Measurements from ENCODE around the gene POC1A. TPM values are rescaled to one million over a fixed set of nuclear protein-coding genes. Genes with fewer than 3 reads are reported as not detected.

Gene POC1A
- 23.2 and 24.1 TPM in 2 replicates for total RNA-seq

GRCh38 chr3:52154135-52155094, at the start of gene POC1A:
POC1A (minus strand) TSS chr3:52154423; CDS start chr3:52154372, 51 bp downstream.
- Mint-ChIP-seq H3K27me3 (no peaks in the 10 kb centered on the region), H3K27ac (peak within 1 kb of the TSS; percentile 97), H3K9me3 (no peaks in the 10 kb centered on the region), H3K4me1 (peaks cover 20% of the 10 kb centered on the region), H3K36me3 (ENCODE audit: low read depth) (peaks cover 4% of the 10 kb centered on the region), H3K4me3 (peak within 1 kb of the TSS; percentile 92)
- intact Hi-C loops (cut with micrococcal nuclease): loop anchor here (1.0 kb wide), 4 partner anchors 44 to 212 kb away; partner anchors contain the start of genes ALAS1, PARP3 and RPL29
- peak; percentile 97 for DNase-seq

DNA sequence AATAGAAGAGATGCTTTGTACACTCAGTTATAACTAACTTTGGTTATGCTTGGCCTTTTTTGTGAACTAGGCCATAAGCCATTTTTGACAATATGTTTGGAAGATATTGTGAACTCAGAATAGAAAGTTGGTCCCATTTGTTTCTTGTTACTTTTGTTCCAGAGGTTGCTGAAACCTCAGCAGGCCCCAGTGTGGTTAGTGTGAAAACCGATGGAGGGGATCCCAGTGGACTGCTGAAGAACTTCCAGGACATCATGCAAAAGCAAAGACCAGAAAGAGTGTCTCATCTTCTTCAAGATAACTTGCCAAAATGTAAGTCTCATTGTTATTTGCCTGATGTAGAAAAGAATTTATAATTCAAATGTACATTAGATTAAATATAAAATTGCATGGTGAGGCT, 49.5 kb upstream of the POC1A start:
- H3K36me3 Mint-ChIP-seq (ENCODE audit: low read depth): peaks cover 77% of the 10 kb centered on the region
- no peaks in the 10 kb centered on the region for H3K27me3 Mint-ChIP-seq
- no peaks in the 10 kb centered on the region for H3K9me3 Mint-ChIP-seq
- no peak for DNase-seq
- no peak overlapping the region for H3K4me3 Mint-ChIP-seq
- peaks cover 45% of the 10 kb centered on the region for H3K4me1 Mint-ChIP-seq
- no peak overlapping the region for H3K27ac Mint-ChIP-seq
- intact Hi-C loops (cut with micrococcal nuclease): no loop called here

DNA sequence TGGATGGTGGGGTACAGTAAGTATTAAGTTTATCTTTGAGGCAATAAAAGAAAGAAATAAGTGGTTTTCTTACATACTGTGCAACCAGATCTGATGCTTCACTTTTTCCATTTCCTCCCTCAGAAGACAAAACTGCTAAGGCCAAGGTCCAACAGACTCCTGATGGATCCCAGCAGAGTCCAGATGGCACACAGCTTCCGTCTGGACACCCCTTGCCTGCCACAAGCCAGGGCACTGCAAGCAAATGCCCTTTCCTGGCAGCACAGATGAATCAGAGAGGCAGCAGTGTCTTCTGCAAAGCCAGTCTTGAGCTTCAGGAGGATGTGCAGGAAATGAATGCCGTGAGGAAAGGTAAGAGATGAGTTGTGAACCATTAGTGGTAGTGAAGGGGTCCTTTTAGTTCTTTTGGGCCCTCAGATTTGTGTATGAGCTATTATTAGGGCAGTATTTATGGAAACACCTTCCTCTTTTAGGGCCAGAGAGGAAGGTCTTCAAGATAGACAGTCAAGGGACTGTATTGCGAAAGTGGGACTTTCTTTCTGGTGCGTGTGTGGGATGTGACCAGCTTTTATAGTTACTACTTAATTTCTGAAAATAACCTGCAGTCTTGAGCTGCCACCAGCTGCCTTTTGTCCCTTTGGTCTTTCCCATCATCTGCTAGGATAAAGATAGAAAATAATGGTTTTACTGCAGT, 48.3 kb upstream of the POC1A start:
- Mint-ChIP-seq H3K4me3 (no peak overlapping the region), H3K36me3 (ENCODE audit: low read depth) (peaks cover 71% of the 10 kb centered on the region), H3K27me3 (no peaks in the 10 kb centered on the region), H3K4me1 (peaks cover 50% of the 10 kb centered on the region), H3K9me3 (no peaks in the 10 kb centered on the region), H3K27ac (peak overlapping the region; percentile 88)
- no peak for DNase-seq
- intact Hi-C loops (cut with micrococcal nuclease): no loop called here

- Mint-ChIP-seq H3K4me3 (peak overlapping the region; percentile 27), H3K36me3 (ENCODE audit: low read depth) (peaks cover 61% of the 10 kb centered on the region), H3K27me3 (no peaks in the 10 kb centered on the region), H3K27ac (peak overlapping the region; percentile 79), H3K9me3 (no peaks in the 10 kb centered on the region), H3K4me1 (peaks cover 59% of the 10 kb centered on the region)
- no peak for DNase-seq
- intact Hi-C loops (cut with micrococcal nuclease): no loop called here
Measured at GRCh38 chr3:52200981-52201679, 46.9 kb upstream of the POC1A start.

- peak; percentile 58 for DNase-seq
- intact Hi-C loops (cut with micrococcal nuclease): loop anchor here (1.0 to 10.0 kb wide), 4 partner anchors 45 to 336 kb away; partner anchors contain the start of genes DUSP7, NT5DC2, POC1A and RPL29
- Mint-ChIP-seq H3K36me3 (ENCODE audit: low read depth) (peaks cover 45% of the 10 kb centered on the region), H3K4me3 (peak overlapping the region; percentile 100), H3K9me3 (no peaks in the 10 kb centered on the region), H3K4me1 (peaks cover 57% of the 10 kb centered on the region), H3K27me3 (no peaks in the 10 kb centered on the region), H3K27ac (peak overlapping the region; percentile 89)
Measured at GRCh38 chr3:52198643-52199608, 44.7 kb upstream of the POC1A start.

- H3K4me1 Mint-ChIP-seq: peaks cover 52% of the 10 kb centered on the region
- H3K27me3 Mint-ChIP-seq: no peaks in the 10 kb centered on the region
- peak within 1 kb of the TSS; percentile 89 for H3K27ac Mint-ChIP-seq
- peaks cover 37% of the 10 kb centered on the region for H3K36me3 Mint-ChIP-seq (ENCODE audit: low read depth)
- peak within 1 kb of the TSS; percentile 100 for H3K4me3 Mint-ChIP-seq
- H3K9me3 Mint-ChIP-seq: no peaks in the 10 kb centered on the region
- peak; percentile 99 for DNase-seq
- intact Hi-C loops (cut with micrococcal nuclease): loop anchor here (1.0 to 10.0 kb wide), 4 partner anchors 44 to 337 kb away; partner anchors contain the start of genes DUSP7, NT5DC2, POC1A and RPL29
Measured at GRCh38 chr3:52197842-52198625, 43.8 kb upstream of the POC1A start, which contains the start of gene ALAS1. ALAS1 (plus strand) TSS chr3:52198160; CDS start chr3:52199242, 1,082 bp downstream.

DNA sequence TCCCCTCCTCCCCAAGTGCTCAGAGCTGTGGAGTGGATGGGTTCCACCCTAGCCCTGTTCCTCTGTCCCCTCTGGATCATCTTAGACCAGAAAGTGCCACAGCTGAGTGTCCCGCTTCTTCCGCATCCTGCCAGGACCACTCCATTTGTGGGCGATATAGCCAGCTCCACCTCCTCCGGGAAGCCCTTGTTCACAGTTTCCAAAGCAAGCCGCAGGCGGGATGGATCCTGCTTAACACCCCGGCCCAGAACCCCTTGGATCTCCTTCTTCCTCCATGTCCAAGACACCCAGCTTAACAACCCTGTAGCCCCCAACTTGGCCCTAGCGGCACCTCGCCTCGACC, 43.2 kb upstream of the POC1A start:
- no peaks in the 10 kb centered on the region for H3K9me3 Mint-ChIP-seq
- H3K27ac Mint-ChIP-seq: peak overlapping the region; percentile 85
- DNase-seq: no peak
- H3K4me1 Mint-ChIP-seq: peaks cover 50% of the 10 kb centered on the region
- peaks cover 33% of the 10 kb centered on the region for H3K36me3 Mint-ChIP-seq (ENCODE audit: low read depth)
- peak overlapping the region; percentile 100 for H3K4me3 Mint-ChIP-seq
- H3K27me3 Mint-ChIP-seq: no peaks in the 10 kb centered on the region
- intact Hi-C loops (cut with micrococcal nuclease): loop anchor here (5.0 to 10.0 kb wide), 2 partner anchors 200 to 337 kb away; partner anchors contain the start of genes NT5DC2, RPL29 and UQCC5

DNA sequence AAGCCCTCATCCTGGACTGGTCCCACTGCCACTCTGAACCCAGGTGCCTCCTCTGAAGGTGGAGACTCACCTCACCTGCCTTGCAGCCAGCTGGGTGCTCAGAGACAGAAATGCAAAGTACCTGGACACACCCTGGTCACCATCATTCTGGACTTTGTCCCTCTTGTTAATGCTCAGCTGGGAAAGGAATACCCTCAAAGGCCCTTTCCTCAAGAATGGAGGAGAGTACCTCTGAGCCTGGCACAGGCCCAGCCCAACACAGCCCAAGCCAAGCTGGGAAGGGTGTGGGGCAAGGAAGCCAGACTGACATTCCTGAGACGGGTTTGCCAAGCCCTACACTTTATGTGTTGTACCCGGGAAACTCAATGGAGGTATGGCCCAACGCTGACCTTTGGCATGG, 42.8 kb upstream of the POC1A start:
- H3K4me3 Mint-ChIP-seq: no peak overlapping the region
- H3K36me3 Mint-ChIP-seq (ENCODE audit: low read depth): peaks cover 29% of the 10 kb centered on the region
- no peaks in the 10 kb centered on the region for H3K27me3 Mint-ChIP-seq
- intact Hi-C loops (cut with micrococcal nuclease): loop anchor here (5.0 to 10.0 kb wide), 2 partner anchors 200 to 338 kb away; partner anchors contain the start of genes NT5DC2, RPL29 and UQCC5
- H3K4me1 Mint-ChIP-seq: peaks cover 48% of the 10 kb centered on the region
- peak; percentile 60 for DNase-seq
- no peaks in the 10 kb centered on the region for H3K9me3 Mint-ChIP-seq
- peak overlapping the region; percentile 85 for H3K27ac Mint-ChIP-seq

DNA sequence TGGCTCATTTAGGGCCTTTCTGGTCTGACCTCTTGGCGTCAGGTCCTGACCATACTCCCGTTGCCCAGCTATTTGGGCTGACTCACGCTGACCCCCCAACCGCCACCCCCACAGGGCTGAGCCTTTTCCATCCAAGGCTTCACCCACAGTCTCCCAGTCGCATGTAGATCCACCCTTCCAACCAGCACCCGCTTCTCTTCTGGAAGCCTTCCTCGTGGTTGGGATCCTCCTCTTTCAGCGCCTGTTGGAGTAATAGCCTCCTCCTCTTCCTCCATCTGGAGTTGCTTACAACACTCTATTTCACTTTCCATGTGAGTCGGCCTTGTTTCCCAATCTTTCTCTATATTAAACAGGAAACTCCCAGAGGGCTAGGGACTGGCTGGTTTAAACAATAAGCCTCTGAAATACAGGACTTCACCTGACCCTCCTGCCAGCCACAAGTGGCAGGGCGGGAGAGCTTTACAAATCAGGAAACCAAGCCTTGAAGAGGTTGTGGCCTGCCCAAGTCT, 41.7 kb upstream of the POC1A start:
- peak overlapping the region; percentile 43 for H3K27ac Mint-ChIP-seq
- H3K4me1 Mint-ChIP-seq: peaks cover 37% of the 10 kb centered on the region
- no peak for DNase-seq
- no peaks in the 10 kb centered on the region for H3K27me3 Mint-ChIP-seq
- intact Hi-C loops (cut with micrococcal nuclease): loop anchor here (5.0 to 10.0 kb wide), 2 partner anchors 199 to 339 kb away; partner anchors contain the start of genes NT5DC2, RPL29 and UQCC5
- H3K36me3 Mint-ChIP-seq (ENCODE audit: low read depth): peaks cover 18% of the 10 kb centered on the region
- no peaks in the 10 kb centered on the region for H3K9me3 Mint-ChIP-seq
- H3K4me3 Mint-ChIP-seq: no peak overlapping the region

GRCh38 chr3:52195291-52195597, 41.0 kb upstream of the POC1A start:
- H3K4me3 Mint-ChIP-seq: no peak overlapping the region
- H3K36me3 Mint-ChIP-seq (ENCODE audit: low read depth): peaks cover 15% of the 10 kb centered on the region
- no peak for DNase-seq
- H3K27me3 Mint-ChIP-seq: no peaks in the 10 kb centered on the region
- intact Hi-C loops (cut with micrococcal nuclease): loop anchor here (5.0 to 10.0 kb wide), 2 partner anchors 198 to 340 kb away; partner anchors contain the start of genes NT5DC2, RPL29 and UQCC5
- H3K27ac Mint-ChIP-seq: no peak overlapping the region
- H3K4me1 Mint-ChIP-seq: peaks cover 34% of the 10 kb centered on the region
- no peaks in the 10 kb centered on the region for H3K9me3 Mint-ChIP-seq

DNA sequence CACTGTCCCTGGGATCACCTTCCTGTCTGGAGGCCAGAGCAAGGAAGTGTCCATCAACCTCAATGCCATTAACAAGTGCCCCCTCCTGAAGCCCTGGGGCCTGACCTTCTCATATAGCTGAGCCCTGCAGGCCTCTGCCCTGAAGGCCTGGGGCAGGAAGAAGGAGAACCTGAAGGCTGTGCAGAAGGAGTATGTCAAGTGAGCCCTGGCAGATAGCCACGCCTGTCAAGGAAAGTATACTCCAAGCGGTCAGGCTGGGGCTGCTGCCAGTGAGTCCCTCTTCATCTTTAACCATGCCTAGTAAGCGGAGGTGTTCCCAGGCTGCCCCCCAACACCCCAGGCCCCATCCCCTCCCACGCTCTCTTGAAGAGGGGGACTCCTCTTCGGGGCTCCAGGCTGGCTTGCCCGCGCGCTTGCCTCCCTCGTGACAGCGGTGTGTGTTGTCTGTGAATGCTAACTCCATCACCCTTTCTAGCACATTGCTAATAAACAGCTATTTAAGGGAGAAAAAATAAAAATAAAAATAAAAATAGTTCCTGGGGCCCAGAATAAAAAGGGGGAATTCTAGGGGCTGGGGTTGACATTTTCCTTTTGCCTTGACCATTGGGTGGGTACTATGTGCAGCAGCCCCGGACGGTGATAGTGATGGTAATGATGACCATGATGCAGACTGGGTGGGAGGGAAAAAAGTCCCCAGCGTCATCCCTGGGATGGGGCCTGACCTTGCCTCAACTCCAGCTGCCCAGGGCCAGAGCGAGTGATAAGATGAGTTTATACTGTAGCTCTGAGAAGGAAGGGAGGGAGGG, 40.5 kb upstream of the POC1A start:
- peaks cover 33% of the 10 kb centered on the region for H3K4me1 Mint-ChIP-seq
- no peak overlapping the region for H3K4me3 Mint-ChIP-seq
- peaks cover 12% of the 10 kb centered on the region for H3K36me3 Mint-ChIP-seq (ENCODE audit: low read depth)
- intact Hi-C loops (cut with micrococcal nuclease): loop anchor here (5.0 to 10.0 kb wide), 2 partner anchors 197 to 340 kb away; partner anchors contain the start of genes NT5DC2, RPL29 and UQCC5
- no peaks in the 10 kb centered on the region for H3K27me3 Mint-ChIP-seq
- DNase-seq: no peak
- H3K27ac Mint-ChIP-seq: no peak overlapping the region
- no peaks in the 10 kb centered on the region for H3K9me3 Mint-ChIP-seq
